Colonic mucosa (tissue), 4 donors: ENCODE results near the gene EFHC1. TPM values are rescaled to one million over a fixed set of nuclear protein-coding genes. Genes with fewer than 3 reads are reported as not detected.

Experiments used
- DNase-seq: peaks from one replicate; pipeline ENCODE4 v3.0.0-alpha.2; 2020
- H3K27ac ChIP-seq: fragments of 200-600 bp; one replicate; pipeline ENCODE4 v1.8.0; 2021
- H3K27me3 ChIP-seq: fragments of 200-600 bp; one replicate; pipeline ENCODE4 v1.8.0; 2021
- H3K36me3 ChIP-seq: fragments of 200-600 bp; one replicate; pipeline ENCODE4 v1.8.0; 2021
- H3K4me1 ChIP-seq: fragments of 200-600 bp; one replicate; pipeline ENCODE4 v1.8.0; 2021; ENCODE audit warnings: mild to moderate bottlenecking
- H3K4me3 ChIP-seq: fragments of 200-600 bp; one replicate; pipeline ENCODE4 v1.8.0; 2021
- H3K9ac ChIP-seq, 2 donors: one replicate each; pipeline ENCODE4 v1.7.0; 2013; ENCODE audit warnings: control low read depth in 2 of 2, low read depth in 2 of 2, low read length in 2 of 2
- H3K9me3 ChIP-seq: fragments of 200-600 bp; one replicate; pipeline ENCODE4 v1.8.0; 2021
- intact Hi-C: fragments of 100-400 bp; cut with DNase I; formaldehyde crosslinking; loops from one replicate; pipeline ENCODE4 v1.14.1; 2022
- total RNA-seq, 2 donors: library from RNA; stranded (reverse); fragmentation: NEBNext Ultra II Directional in 1 of 2; extraction: Animal tissue kit (Norgen Biotek cat#: 25700) in 1 of 2; gene quantifications; one replicate each; pipeline ENCODE4 v1.2.1, GENCODE V29; 2021
- TF ChIP-seq, protein P1 (sequence below): fragments of 200-600 bp; IDR thresholded peaks from one replicate; pipeline ENCODE4 v1.8.0; 2022; ENCODE audit warnings: antibody characterized with exemption, mild to moderate bottlenecking
- donor health status: healthy.
- donor health status: DM: no; HTN: no; CAD: no.
- donor health status: DM: no; HTN: no; CAD: no.

EFHC1 gene
- total RNA-seq, 2 donors from 2014 or later, result 6.2 to 9.5 TPM

DNA sequence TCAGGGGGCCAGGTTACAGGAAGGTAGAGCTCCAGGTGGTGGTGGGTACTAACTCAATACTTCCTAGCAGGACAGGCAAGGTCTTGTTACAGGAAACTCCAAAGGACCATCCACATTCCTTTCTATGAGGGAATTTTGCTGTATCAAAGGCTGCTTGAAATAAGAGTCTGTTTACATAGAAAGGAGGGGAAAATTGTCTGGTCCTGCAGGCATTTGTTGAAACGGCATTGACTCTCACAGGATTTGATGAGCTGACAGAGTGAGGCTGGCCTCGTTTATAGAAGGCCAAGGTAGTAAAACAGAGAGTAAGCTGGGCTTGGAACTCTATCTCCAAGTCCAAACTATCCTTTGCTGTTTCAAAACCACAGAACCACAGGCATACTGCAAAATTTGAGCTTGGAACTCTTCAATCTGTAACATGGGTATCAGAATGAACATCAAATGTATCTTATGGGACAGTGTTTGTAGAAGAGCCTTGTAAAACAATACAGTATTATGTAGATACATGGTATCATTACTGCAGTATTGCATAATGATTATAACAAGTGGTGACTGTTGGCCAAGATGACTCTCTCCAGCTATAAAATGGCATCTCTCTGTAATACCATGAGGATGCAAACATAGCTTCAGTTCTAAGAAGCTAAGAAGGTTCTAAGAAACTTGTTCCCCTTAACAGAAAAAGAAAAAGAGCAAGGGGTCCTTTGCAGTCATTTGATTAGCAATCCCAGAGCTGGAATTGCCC, 95.2 kb downstream of the EFHC1 start:
- no peaks in the 10 kb centered on the region for H3K4me1 ChIP-seq
- peaks cover 4% of the 10 kb centered on the region for H3K36me3 ChIP-seq
- peak overlapping the region; percentile 13 for H3K27ac ChIP-seq
- DNase-seq, result no peak
- H3K27me3 ChIP-seq, result no peaks in the 10 kb centered on the region
- intact Hi-C loops, result no loop called here
- no peak overlapping the region for H3K9ac ChIP-seq
- no peak overlapping the region for H3K4me3 ChIP-seq
- TF ChIP-seq, protein P1, sequence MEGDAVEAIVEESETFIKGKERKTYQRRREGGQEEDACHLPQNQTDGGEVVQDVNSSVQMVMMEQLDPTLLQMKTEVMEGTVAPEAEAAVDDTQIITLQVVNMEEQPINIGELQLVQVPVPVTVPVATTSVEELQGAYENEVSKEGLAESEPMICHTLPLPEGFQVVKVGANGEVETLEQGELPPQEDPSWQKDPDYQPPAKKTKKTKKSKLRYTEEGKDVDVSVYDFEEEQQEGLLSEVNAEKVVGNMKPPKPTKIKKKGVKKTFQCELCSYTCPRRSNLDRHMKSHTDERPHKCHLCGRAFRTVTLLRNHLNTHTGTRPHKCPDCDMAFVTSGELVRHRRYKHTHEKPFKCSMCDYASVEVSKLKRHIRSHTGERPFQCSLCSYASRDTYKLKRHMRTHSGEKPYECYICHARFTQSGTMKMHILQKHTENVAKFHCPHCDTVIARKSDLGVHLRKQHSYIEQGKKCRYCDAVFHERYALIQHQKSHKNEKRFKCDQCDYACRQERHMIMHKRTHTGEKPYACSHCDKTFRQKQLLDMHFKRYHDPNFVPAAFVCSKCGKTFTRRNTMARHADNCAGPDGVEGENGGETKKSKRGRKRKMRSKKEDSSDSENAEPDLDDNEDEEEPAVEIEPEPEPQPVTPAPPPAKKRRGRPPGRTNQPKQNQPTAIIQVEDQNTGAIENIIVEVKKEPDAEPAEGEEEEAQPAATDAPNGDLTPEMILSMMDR, result no peak
- no peaks in the 10 kb centered on the region for H3K9me3 ChIP-seq

DNA sequence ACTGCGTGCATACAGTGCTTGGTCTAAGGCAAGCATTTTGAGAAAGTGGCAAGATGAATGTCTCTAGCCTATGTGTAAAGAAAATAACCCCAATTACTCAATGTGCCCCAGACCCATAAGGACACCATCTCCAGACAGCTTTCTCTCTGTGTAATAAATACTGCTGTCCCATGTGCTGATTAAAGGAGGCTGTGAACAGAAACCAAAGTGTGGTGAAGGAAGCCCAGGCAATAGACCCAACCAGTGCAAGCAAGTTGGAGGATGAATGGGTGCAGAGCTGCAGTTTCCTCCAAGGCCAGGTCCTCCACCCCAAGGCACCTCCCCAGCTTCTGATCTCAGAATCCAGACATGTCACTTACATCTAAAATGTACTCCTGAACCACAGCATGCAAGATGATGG, 96.1 kb downstream of the EFHC1 start:
- intact Hi-C loops, result no loop called here
- H3K27ac ChIP-seq, result no peak overlapping the region
- no peak for DNase-seq
- H3K9me3 ChIP-seq, result no peaks in the 10 kb centered on the region
- H3K4me1 ChIP-seq, result no peaks in the 10 kb centered on the region
- no peaks in the 10 kb centered on the region for H3K27me3 ChIP-seq
- H3K36me3 ChIP-seq, result peaks cover 4% of the 10 kb centered on the region
- H3K9ac ChIP-seq, result no peak overlapping the region
- no peak overlapping the region for H3K4me3 ChIP-seq
- TF ChIP-seq, protein P1, result no peak

DNA sequence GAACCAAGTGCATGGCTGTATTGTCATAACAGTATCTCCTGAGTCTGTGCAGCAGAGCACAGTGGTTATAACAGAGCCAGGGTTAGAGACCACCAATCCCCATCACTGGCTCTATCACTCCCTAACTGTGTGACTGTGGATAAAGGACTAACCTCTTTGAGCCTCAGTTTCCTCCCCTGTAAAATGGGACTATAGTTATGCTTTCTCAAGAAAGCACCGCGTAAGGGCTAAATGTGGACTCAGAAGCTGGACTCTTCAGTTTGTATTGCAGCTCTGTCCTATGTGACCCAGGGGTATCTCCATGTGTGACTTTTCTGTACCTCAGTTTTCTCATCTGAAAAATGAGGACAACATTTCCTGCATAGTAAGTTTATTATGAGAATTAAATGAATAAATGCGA, 96.8 kb downstream of the EFHC1 start:
- no peaks in the 10 kb centered on the region for H3K9me3 ChIP-seq
- H3K27me3 ChIP-seq, result no peaks in the 10 kb centered on the region
- TF ChIP-seq, protein P1, result no peak
- no peak overlapping the region for H3K4me3 ChIP-seq
- intact Hi-C loops, result no loop called here
- H3K4me1 ChIP-seq, result no peaks in the 10 kb centered on the region
- H3K36me3 ChIP-seq, result peaks cover 4% of the 10 kb centered on the region
- DNase-seq, result no peak
- H3K27ac ChIP-seq, result no peak overlapping the region
- no peak overlapping the region for H3K9ac ChIP-seq

DNA sequence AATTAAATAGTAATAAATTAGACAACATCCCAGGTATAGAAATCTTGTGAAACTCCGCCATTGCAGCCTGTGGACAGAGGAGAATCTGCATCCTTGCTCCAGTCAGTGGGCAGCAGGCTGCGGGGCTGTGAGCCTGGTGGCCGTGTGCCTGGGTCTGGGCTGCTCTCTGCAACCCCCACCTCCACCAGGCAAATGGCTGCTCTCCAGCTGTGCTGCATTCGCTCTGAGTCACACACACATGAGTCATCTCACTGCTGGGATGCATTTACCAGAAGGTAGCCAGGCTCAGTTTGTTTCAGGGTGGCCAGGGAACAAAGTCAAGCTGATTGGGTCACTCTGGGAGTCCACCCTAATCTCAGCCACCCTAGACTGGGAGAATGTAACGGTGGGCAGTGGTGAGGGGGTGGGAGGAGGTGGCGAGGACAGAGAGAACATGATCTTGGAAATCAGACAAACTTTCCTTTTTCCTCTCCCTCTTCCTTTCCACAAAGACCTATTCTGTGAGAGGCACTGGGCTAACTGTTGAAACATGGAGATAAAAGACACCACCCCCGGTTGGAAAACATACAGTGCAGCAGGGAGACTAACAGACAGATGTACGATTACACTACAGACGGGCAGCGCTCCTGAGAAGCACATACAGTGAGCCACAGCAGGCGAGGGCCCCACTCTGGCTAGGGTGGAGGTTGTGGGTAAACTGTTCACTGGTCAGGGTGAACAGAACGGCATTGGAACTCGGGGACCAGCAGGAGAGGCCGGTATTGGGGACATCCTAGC, 97.5 kb downstream of the EFHC1 start:
- no peaks in the 10 kb centered on the region for H3K4me1 ChIP-seq
- intact Hi-C loops, result no loop called here
- H3K9me3 ChIP-seq, result no peaks in the 10 kb centered on the region
- H3K36me3 ChIP-seq, result peaks cover 4% of the 10 kb centered on the region
- H3K27ac ChIP-seq, result peak overlapping the region; percentile 69
- H3K4me3 ChIP-seq, result no peak overlapping the region
- H3K27me3 ChIP-seq, result no peaks in the 10 kb centered on the region
- TF ChIP-seq, protein P1, result no peak
- DNase-seq, result peak; percentile 72
- H3K9ac ChIP-seq, result peak overlapping the region in 1 of 2 donors; percentile 32

DNA sequence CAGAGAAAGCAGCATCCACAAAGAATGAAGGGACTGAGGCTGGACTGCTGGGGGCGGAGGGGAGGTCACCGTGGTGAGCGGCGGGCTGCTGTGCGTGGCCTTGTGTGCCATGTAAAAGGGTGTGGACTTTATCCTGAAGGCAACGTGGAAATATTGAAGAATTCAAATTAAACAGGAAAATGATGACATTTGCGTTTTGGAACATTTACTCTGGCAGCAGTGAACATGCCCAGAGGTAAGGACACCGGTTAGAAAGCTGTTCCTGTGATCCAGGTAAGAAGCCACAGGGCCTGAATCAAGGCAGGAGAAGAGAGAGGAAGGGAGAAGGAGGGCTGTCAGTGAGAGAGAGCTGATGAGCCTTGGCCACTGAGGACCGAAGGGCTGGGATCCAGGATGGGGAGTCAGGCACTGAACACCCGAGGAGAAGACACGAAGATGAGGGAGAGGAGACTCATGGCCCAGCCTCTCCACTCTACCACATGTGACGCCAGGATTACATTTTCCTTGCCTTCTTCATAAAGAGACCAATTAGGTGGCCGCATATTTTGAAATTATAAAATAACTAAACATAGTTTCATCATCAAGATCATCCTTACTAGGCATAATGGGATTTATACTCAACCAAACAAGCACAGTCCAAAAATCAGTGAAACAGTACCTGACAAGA, 98.3 kb downstream of the EFHC1 start:
- no peak overlapping the region for H3K4me3 ChIP-seq
- intact Hi-C loops, result no loop called here
- H3K9ac ChIP-seq, result peak overlapping the region in 1 of 2 donors; percentile 32

More for the DNA sequence above, 98.3 kb downstream of the EFHC1 start:
- DNase-seq, result no peak
- Histone ChIP-seq H3K4me1 (peaks cover 3% of the 10 kb centered on the region), H3K27ac (peak overlapping the region; percentile 69), H3K36me3 (peaks cover 4% of the 10 kb centered on the region), H3K9me3 (no peaks in the 10 kb centered on the region), H3K27me3 (no peaks in the 10 kb centered on the region)
- TF ChIP-seq, protein P1, result no peak
